GM12892 (cell line): Measurements from ENCODE around the gene TLE1.

Experiments used
- DNase-seq: peaks from one replicate; pipeline ENCODE4 v3.0.0; 2011; ENCODE audit not compliant: insufficient read length
- FAIRE-seq: peaks from 2 replicates; lab custom pipeline; 2011; peaks lifted over from hg19 to GRCh38; lab: Jason Lieb, UNC
- POLR2A ChIP-seq: IDR thresholded peaks from 2 replicates; pipeline ENCODE4 v1.6.1; 2011; ENCODE audit warnings: low read depth, low read length, control low read depth
- POLR2AphosphoS5 ChIP-seq: IDR thresholded peaks from 2 replicates; pipeline ENCODE4 v1.6.1; 2011; ENCODE audit warnings: low read depth, low read length, control low read depth
- TAF1 ChIP-seq: IDR thresholded peaks from 2 replicates; pipeline ENCODE4 v1.6.1; 2011; ENCODE audit warnings: low read depth, mild to moderate bottlenecking, control low read depth, low read length, borderline replicate concordance

TLE1 gene

GRCh38 chr9:81538890-81539289 is 150.5 kb downstream of the TLE1 start:
- TF ChIP-seq POLR2A (no peak), POLR2AphosphoS5 (no peak), TAF1 (no peak)
- FAIRE-seq (no peak), DNase-seq (no peak)

DNA sequence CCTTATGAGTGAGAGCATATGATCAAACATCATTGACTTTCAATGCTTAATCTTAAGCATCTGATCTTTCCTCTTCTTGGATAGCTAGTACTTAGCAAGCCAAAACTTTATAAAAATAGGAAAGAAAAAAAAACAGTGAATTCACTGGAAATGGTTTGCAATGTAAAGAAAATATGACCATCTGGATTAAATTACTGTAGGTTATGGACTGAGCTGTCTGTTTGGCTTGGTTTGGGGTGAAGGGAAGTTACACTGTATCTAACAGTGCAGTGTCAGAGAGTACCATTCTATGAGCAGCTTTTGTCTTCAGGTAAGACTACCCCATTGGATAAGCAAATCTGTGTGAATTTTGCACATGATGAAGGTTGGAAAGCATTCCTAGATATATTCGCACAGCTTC is 151.4 kb downstream of the TLE1 start:
- FAIRE-seq, result no peak
- DNase-seq, result no peak

GRCh38 chr9:81536242-81537025 is 152.9 kb downstream of the TLE1 start:
- TF ChIP-seq POLR2AphosphoS5 (no peak), POLR2A (no peak), TAF1 (no peak)
- DNase-seq, result no peak
- no peak for FAIRE-seq

More for the DNA sequence above, 151.4 kb downstream of the TLE1 start:
- TF ChIP-seq POLR2A (no peak), TAF1 (no peak), POLR2AphosphoS5 (no peak)

- TF ChIP-seq POLR2A (no peak), POLR2AphosphoS5 (no peak), TAF1 (no peak)
- FAIRE-seq, result no peak
- no peak for DNase-seq
These were observed 153.7 kb downstream of the TLE1 start for GRCh38 chr9:81535542-81536241.

DNA sequence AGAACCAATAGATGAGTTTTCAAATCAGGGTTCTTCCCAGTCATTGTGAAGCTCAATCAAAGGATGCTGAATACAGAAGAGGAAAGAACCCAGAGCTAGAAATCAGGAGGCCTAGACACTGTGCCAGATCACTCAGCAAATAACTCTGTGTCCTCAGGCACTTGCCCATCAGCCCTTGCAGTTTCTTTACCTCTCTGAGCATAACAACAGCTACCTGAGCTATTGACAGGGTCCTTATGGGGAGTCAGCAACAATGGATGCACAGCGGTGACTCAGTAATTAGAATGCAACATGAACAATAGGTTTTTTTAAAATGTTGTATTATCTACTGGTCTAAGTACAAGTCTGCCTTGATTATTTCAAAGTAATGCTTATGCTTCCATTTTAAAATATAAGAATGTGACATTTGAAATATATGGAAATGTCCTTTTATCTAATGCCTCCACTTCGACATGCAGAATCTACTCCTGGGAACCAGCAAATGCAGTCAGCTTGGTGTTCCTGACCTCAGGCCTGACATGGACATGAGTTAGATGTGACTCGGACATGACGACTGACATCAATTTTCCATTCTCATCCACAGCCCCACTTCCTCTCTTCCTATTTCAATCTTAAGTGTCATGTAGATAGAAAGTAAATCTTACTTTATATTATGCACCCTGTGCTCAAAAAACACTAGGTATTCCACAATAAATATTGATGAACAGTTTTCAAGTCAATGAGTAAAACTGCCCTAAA is 155.0 kb downstream of the TLE1 start:
- no peak for DNase-seq
- no peak for FAIRE-seq
- TF ChIP-seq POLR2AphosphoS5 (no peak), POLR2A (no peak), TAF1 (no peak)
